NB4 (cell line): ENCODE measurements around the gene CHAC2.

Source experiments
- DNase-seq: peaks from one replicate; pipeline ENCODE4 v3.0.0; 2010; ENCODE audit warnings: low read depth
- H3K4me3 ChIP-seq: one replicate; pipeline ENCODE4 v1.5.1; 2011; ENCODE audit warnings: mild to moderate bottlenecking, low read depth, low read length, moderate library complexity
- CTCF ChIP-seq: IDR thresholded peaks from one replicate; pipeline ENCODE4 v1.5.1; 2012; ENCODE audit warnings: low read depth, low read length
- MAX ChIP-seq: IDR thresholded peaks from 2 replicates; pipeline ENCODE4 v1.6.1; 2011; ENCODE audit warnings: low read depth, low read length
- MYC ChIP-seq: IDR thresholded peaks from 2 replicates; pipeline ENCODE4 v1.6.1; 2011; ENCODE audit warnings: low read depth, low read length
- POLR2A ChIP-seq: IDR thresholded peaks from 2 replicates; pipeline ENCODE4 v1.6.1; 2011; ENCODE audit warnings: mild to moderate bottlenecking; ENCODE audit not compliant: insufficient read length; ENCODE audit errors: extremely low read depth

Gene CHAC2

GRCh38 chr2:53813151-53813550 is 45.5 kb downstream of the CHAC2 start:
- no peak for DNase-seq
- no peak for TF ChIP-seq MAX
- TF ChIP-seq CTCF = no peak
- no peak for TF ChIP-seq POLR2A
- no peak for TF ChIP-seq MYC
- H3K4me3 ChIP-seq = no peak overlapping the region

GRCh38 chr2:53818854-53819435 is 51.3 kb downstream of the CHAC2 start:
- no peak for DNase-seq

GRCh38 chr2:53819634-53820033 is 52.0 kb downstream of the CHAC2 start:
- H3K4me3 ChIP-seq = no peak overlapping the region
- DNase-seq = no peak
- TF ChIP-seq POLR2A (no peak), MYC (no peak), CTCF (no peak), MAX (no peak)

More at GRCh38 chr2:53818854-53819435, 51.3 kb downstream of the CHAC2 start:
- TF ChIP-seq MAX = no peak
- TF ChIP-seq POLR2A = no peak
- no peak for TF ChIP-seq CTCF
- TF ChIP-seq MYC = no peak
- H3K4me3 ChIP-seq = no peak overlapping the region

- no peak overlapping the region for H3K4me3 ChIP-seq
- TF ChIP-seq MYC = no peak
- no peak for TF ChIP-seq MAX
- no peak for TF ChIP-seq POLR2A
- TF ChIP-seq CTCF = no peak
- no peak for DNase-seq
Observed at GRCh38 chr2:53820048-53820447, 52.4 kb downstream of the CHAC2 start.

GRCh38 chr2:53820711-53821110 is 53.1 kb downstream of the CHAC2 start:
- no peak for TF ChIP-seq MAX
- H3K4me3 ChIP-seq = no peak overlapping the region
- DNase-seq = no peak

- H3K4me3 ChIP-seq = no peak overlapping the region
- TF ChIP-seq POLR2A (no peak), MAX (no peak), MYC (no peak), CTCF (no peak)
- DNase-seq = no peak
Observed at GRCh38 chr2:53821810-53822209, 54.2 kb downstream of the CHAC2 start.
